Raji (cell line): Measurements from ENCODE around the gene IPCEF1.

ENCODE experiments used
- POLR2A ChIP-seq: IDR thresholded peaks from 2 replicates; pipeline ENCODE4 v1.6.1; 2011; ENCODE audit warnings: low read depth, low read length, control low read depth; ENCODE audit not compliant: insufficient read depth

IPCEF1 gene

DNA sequence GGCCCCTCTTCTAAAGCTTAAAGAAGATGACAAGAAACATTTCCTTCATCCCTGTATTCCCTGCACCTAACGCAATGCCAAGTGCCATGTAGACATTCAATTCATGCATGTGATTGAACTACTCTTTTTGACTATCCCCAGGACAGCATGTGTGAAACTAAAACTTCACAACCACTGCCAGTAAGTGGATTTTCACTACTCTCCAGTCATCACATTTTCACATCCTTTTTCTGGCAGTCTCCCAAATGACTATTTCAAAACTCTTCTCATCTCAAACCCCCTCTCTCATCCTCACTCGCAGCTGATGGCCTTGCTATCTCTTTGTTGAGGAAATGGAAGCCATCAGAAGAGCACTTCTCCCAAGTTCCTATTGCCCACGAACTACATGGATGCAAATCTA lies 194.9 kb downstream of the IPCEF1 start:
- TF ChIP-seq POLR2A, result no peak

DNA sequence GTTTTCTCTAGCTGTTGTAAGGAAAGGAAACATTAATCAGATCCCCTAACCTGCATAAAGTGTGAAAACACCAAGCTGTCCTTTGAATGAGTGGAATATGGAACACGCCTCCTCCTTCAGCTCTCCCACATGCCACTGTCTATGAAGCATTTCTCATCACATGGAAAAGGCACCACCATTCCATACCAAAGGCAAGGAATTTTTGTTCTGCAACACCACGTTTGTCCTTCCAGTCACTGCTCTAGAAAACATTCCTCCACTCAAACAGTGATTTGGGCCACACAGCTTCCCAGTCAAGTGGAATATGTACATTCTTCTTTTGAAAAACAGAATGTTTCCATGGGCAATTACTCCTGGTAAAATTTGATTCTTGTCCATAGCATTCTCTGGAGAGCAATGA lies 197.5 kb downstream of the IPCEF1 start:
- TF ChIP-seq POLR2A, result no peak

DNA sequence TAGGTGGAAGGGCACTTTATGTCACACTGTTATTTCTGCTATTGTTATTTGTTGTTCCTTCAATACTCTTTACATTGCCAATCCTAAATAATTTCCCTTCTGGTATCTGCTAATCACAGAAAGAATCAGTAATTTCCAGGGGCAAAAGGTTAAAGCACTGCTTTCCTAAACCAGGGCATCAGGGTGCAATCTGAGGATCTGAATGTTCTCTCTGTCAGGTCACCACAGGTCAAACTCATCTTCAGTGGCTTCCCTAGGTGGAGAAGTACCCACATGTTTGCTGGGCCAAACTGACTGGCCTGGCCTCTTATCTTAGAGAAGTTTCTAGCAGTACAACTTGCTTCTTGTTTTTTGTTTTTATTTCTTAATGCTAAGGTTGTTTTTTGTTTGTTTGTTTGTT lies 198.9 kb downstream of the IPCEF1 start:
- TF ChIP-seq POLR2A, result no peak

- TF ChIP-seq POLR2A, result no peak
Observed at GRCh38 chr6:154157082-154157481, 199.5 kb downstream of the IPCEF1 start.

DNA sequence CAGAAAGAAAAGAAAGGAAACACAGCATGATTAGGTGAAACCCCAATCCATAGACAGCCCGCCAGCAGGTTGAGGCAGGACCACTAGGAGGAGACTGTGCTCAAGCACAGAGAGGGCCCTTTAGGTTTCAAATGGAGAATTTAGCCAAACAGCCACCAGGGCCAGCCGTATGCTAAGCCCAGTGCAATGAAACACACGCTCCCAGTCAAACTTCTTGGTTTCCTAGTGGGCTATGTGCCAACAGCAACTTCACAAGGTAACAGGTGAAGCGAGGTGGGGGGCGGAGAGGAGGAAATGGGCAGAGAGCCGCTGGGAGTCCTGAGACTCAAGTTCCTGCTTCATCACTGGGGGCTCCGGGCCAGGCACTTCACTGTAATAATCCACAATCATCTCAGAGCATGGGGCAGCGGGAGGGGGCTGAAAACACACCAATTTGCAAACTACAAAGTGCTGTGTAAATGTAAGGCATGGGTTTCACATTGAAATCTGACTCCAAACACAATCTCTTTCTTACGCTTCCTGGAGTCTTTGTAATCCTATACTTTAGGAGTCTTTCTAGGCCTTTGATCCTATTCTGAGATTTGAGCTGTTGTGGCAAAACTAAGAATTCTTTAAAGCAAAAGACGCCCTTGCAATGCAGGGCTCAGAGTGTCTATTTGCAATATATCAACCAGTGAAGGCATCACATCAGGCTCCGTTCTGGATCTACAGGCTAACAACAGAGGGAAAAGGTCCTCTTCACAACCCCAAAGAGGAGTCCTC lies 200.3 kb downstream of the IPCEF1 start:
- TF ChIP-seq POLR2A, result no peak

GRCh38 chr6:154154389-154154967 lies 202.1 kb downstream of the IPCEF1 start:
- TF ChIP-seq POLR2A, result no peak

DNA sequence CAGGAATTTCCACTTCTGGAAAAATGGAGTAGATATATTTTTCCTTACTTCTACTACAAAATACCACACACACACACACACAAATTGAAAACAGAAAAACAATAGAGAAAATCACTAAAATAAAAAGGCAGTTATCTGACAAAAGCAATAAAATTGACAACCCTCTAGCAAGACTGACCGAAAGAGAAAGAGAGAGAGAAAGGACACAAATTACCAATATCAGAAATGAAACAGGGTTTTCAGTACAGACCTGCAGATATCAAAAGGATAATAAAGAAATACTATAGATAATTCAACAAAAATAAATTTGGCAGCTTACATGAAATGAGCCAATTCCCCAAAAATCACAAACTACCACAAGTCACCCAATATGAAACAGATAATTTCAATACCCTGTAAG lies 212.8 kb downstream of the IPCEF1 start:
- no peak for TF ChIP-seq POLR2A

DNA sequence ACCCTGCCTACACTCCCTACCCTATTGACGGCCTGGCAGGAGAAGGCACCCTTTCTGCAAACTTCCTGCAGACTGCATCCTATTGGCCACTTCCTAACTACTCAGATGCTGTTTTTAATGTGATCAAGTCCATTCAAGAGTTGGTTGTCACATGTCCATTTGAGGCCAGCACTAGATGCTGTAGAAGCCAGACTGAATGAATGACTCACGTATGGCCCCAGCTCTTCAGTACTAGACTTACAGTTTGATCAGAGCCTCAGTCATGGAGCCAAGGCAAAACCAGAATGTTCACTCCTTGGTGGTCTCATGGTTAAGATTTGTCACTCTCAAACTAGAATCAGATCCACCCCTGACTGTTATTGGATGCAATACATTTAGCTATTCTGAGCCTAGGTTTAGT lies 215.9 kb downstream of the IPCEF1 start:
- TF ChIP-seq POLR2A, result no peak

DNA sequence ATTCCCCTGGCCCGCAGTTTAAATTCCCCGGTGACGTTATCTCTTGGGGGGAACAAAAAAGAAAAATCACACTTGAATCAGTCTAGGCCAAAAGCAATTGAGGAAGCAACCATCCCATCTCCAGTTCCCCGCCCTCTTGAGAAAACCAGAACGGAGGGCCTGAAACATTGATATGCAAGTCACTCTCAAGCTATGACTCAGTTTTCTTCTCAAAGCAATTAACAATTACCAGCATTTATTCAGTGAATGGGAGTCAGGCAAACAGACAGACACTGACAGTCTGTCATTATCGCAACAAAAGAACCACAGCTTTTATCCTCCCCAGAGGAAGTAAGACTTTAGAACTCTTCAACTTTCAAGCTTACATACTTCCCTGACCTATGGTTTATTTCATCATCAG lies 216.7 kb downstream of the IPCEF1 start:
- no peak for TF ChIP-seq POLR2A

DNA sequence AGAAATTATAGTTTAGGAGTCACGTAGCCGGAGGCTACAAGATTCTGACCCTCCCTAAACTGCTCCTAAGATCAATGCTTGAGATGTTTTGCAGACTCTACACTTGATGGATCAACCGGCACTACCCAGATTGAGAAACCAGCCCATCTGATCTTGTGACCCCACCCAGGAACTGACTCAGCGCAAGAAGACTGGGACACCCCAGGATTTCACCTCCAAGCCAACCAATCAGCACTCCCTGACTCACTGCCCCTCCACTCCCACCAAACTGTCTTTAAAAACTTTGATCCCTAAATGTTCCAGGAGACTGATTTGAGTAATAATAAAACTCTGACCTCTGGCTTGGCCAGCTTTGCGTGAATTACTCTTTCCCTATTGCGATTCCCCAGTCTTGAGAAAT lies 217.8 kb downstream of the IPCEF1 start:
- no peak for TF ChIP-seq POLR2A

DNA sequence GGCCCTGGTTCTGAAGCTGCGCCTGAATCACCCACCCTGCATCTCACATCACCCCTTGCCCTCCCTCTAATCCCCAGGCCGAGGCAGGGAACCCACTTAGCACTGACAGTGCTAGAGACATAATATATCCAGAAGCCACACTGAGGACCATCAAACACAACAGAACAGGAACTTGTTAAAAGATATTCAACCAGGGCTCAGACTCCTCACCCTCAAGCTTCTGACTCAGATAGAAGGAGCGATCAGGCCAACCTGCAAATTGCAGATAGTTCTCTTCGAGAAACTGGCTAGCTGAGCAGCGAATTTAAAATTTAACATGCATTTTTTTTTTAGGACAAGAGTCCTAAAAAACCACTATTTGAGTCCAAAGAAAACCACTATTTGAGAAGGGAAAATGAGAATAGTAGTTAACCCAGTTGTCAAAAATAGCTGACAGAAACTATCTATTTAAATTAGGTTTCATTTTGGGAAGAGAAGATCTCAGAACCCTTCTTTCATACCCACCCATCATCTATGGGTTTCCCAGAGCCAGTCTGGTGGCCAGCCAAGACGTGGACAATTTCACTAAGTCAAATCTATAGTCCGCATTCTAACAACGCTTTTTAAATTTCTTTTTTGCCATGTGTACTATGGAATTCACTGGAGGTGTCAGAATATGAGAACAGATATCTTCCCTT lies 222.0 kb downstream of the IPCEF1 start:
- no peak for TF ChIP-seq POLR2A

- TF ChIP-seq POLR2A, result no peak
Observed at GRCh38 chr6:154127657-154128056, 228.9 kb downstream of the IPCEF1 start.

DNA sequence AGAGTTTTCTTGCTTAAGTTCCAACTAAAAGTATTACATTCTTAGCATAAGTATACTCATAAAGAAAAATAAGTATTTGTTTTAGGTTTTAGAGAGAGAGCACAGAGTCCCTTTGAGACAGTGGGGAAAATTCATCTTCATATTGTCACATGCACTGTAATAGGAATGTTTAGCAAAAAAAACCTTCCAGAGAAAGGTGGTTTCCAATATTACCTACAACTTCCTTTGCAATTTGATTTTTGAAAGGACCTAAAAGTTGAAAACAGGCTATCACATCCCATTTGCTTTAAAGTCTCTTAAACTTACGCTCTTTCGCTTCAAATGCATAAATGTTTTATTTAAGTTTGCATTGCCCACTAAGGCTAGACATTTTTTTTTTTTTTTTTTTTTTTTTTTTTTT lies 231.2 kb downstream of the IPCEF1 start:
- TF ChIP-seq POLR2A, result no peak

- TF ChIP-seq POLR2A, result no peak
Observed at GRCh38 chr6:154123155-154123956, 233.2 kb downstream of the IPCEF1 start.

- no peak for TF ChIP-seq POLR2A
Observed at GRCh38 chr6:154122195-154122925, 234.2 kb downstream of the IPCEF1 start.
